ENCODE measurements around the gene AQP7.

AQP7 gene

DNA sequence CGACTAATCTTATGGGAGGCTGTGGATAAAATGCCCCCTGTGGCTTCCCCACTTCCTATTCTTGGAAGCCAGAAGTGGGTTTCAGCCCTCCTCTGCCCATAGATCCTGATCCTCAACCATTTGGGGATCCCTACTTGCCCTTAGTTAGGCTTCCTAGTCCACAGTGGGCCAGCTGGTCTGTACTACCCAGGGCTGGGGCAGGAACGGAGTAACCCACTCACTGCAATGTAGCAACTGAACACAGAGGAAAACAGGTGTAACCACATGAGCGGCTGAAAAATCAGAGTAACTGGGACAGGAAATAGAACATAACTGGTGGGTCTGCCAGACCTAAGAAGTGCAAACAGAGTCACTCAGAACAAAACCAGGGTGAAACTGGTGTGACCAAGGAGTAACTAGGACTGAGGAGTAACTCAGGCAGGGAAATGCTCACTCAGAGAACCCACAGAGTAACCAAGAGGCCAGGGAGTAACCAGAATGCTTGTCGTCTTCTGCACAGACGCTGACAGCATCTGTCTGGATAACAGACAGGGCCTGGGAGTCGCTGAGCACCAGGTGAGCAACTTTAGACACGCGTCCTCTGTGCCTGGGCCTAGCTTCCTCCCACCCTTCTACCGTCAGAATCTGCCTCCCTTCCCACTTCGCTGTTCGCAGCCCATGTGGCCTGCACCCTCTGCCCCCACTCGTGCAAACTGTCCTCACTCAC is 44.0 kb upstream of the AQP7 start:
- peak; percentile 7 for ATAC-seq
- TF ChIP-seq, protein P1, sequence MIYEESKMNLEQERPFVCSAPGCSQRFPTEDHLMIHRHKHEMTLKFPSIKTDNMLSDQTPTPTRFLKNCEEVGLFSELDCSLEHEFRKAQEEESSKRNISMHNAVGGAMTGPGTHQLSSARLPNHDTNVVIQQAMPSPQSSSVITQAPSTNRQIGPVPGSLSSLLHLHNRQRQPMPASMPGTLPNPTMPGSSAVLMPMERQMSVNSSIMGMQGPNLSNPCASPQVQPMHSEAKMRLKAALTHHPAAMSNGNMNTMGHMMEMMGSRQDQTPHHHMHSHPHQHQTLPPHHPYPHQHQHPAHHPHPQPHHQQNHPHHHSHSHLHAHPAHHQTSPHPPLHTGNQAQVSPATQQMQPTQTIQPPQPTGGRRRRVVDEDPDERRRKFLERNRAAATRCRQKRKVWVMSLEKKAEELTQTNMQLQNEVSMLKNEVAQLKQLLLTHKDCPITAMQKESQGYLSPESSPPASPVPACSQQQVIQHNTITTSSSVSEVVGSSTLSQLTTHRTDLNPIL (CRISPR knock-in tag; IDR thresholded peaks at IDR 0.05; ENCODE audit: low read depth) = no peak
- TF ChIP-seq GLIS3 (CRISPR knock-in tag; IDR thresholded peaks at IDR 0.05) = no peak
- no peak for TF ChIP-seq OSR1 (CRISPR knock-in tag; IDR thresholded peaks at IDR 0.05)
- TF ChIP-seq ARNTL (CRISPR knock-in tag; IDR thresholded peaks at IDR 0.05; ENCODE audit: borderline replicate concordance, low read depth) = no peak
- TF ChIP-seq, protein P2, sequence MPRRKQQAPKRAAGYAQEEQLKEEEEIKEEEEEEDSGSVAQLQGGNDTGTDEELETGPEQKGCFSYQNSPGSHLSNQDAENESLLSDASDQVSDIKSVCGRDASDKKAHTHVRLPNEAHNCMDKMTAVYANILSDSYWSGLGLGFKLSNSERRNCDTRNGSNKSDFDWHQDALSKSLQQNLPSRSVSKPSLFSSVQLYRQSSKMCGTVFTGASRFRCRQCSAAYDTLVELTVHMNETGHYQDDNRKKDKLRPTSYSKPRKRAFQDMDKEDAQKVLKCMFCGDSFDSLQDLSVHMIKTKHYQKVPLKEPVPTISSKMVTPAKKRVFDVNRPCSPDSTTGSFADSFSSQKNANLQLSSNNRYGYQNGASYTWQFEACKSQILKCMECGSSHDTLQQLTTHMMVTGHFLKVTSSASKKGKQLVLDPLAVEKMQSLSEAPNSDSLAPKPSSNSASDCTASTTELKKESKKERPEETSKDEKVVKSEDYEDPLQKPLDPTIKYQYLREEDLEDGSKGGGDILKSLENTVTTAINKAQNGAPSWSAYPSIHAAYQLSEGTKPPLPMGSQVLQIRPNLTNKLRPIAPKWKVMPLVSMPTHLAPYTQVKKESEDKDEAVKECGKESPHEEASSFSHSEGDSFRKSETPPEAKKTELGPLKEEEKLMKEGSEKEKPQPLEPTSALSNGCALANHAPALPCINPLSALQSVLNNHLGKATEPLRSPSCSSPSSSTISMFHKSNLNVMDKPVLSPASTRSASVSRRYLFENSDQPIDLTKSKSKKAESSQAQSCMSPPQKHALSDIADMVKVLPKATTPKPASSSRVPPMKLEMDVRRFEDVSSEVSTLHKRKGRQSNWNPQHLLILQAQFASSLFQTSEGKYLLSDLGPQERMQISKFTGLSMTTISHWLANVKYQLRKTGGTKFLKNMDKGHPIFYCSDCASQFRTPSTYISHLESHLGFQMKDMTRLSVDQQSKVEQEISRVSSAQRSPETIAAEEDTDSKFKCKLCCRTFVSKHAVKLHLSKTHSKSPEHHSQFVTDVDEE (CRISPR knock-in tag; IDR thresholded peaks at IDR 0.05) = no peak
- no peak for TF ChIP-seq ZFP30 (CRISPR knock-in tag; IDR thresholded peaks at IDR 0.05)
- no peak for TF ChIP-seq TOX (CRISPR knock-in tag; IDR thresholded peaks at IDR 0.05; ENCODE audit: borderline replicate concordance)
- TF ChIP-seq, protein P3, sequence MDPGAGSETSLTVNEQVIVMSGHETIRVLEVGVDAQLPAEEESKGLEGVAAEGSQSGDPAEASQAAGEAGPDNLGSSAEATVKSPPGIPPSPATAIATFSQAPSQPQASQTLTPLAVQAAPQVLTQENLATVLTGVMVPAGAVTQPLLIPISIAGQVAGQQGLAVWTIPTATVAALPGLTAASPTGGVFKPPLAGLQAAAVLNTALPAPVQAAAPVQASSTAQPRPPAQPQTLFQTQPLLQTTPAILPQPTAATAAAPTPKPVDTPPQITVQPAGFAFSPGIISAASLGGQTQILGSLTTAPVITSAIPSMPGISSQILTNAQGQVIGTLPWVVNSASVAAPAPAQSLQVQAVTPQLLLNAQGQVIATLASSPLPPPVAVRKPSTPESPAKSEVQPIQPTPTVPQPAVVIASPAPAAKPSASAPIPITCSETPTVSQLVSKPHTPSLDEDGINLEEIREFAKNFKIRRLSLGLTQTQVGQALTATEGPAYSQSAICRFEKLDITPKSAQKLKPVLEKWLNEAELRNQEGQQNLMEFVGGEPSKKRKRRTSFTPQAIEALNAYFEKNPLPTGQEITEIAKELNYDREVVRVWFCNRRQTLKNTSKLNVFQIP (CRISPR knock-in tag; IDR thresholded peaks at IDR 0.05; ENCODE audit: borderline replicate concordance, low read depth) = no peak
- TF ChIP-seq, protein P4, sequence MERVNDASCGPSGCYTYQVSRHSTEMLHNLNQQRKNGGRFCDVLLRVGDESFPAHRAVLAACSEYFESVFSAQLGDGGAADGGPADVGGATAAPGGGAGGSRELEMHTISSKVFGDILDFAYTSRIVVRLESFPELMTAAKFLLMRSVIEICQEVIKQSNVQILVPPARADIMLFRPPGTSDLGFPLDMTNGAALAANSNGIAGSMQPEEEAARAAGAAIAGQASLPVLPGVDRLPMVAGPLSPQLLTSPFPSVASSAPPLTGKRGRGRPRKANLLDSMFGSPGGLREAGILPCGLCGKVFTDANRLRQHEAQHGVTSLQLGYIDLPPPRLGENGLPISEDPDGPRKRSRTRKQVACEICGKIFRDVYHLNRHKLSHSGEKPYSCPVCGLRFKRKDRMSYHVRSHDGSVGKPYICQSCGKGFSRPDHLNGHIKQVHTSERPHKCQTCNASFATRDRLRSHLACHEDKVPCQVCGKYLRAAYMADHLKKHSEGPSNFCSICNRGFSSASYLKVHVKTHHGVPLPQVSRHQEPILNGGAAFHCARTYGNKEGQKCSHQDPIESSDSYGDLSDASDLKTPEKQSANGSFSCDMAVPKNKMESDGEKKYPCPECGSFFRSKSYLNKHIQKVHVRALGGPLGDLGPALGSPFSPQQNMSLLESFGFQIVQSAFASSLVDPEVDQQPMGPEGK (CRISPR knock-in tag; IDR thresholded peaks at IDR 0.05; ENCODE audit: borderline replicate concordance) = no peak
- TF ChIP-seq SNAI2 (CRISPR knock-in tag; IDR thresholded peaks at IDR 0.05) = no peak
- no peak for TF ChIP-seq CSDC2 (CRISPR knock-in tag; IDR thresholded peaks at IDR 0.05)
- TF ChIP-seq ESRRG (CRISPR knock-in tag; IDR thresholded peaks at IDR 0.05) = no peak
- no peak for TF ChIP-seq BACH2 (CRISPR knock-in tag; IDR thresholded peaks at IDR 0.05; ENCODE audit: borderline replicate concordance)

DNA sequence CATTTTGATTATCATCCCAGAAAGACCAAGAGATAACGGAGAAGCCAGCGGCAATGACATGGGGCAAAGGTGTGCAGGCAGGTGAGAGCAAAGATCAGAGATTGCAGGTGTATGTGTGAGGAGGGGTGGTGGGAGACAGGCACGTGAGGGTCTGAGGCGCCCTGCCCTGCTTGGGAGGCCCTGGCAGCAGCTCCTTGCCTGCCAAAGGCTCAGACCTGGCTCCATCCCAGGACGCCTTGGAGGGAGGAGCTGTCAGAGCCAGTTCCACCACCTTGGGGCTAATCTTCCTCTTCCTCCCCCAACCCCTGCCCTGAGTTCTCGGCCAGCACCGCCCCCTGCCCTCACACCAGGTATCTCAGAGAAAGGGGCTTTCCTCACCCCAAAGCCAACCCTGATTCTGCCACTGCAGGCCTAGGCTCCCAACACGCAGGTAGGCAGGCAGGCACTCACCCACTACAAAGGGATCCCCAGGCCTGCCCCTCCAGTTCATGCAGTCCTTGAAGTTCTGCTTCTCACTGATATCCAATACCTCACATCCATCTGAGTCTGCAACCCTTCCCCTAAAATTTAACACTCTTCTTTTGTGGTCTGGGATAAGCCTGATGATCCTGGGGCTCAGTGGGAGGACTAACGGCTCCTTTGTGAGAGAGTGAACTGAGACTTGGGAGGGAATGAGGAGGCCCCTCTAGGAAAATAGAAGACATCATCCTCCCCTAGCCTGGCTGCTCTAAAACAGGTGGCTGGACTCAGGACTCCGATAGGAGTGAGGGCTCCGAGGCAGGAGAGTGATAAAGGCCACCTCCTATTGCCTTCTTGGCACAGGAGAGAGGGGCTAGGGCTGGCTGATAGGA is 43.2 kb upstream of the AQP7 start:
- no peak for ATAC-seq
- TF ChIP-seq TCF4 (CRISPR knock-in tag; IDR thresholded peaks at IDR 0.05; ENCODE audit: borderline replicate concordance) (no peak), ZNF565 (CRISPR knock-in tag; conservative IDR thresholded peaks at IDR 0.05; ENCODE audit: low read depth) (no peak), SNAI2 (CRISPR knock-in tag; IDR thresholded peaks at IDR 0.05) (no peak), ESRRG (CRISPR knock-in tag; IDR thresholded peaks at IDR 0.05) (no peak), OSR1 (CRISPR knock-in tag; IDR thresholded peaks at IDR 0.05) (no peak), TOX (CRISPR knock-in tag; IDR thresholded peaks at IDR 0.05; ENCODE audit: borderline replicate concordance) (no peak), ISL1 (CRISPR knock-in tag; IDR thresholded peaks at IDR 0.05) (no peak), ZFP3 (CRISPR knock-in tag; IDR thresholded peaks at IDR 0.05) (no peak)
- TF ChIP-seq, protein P5, sequence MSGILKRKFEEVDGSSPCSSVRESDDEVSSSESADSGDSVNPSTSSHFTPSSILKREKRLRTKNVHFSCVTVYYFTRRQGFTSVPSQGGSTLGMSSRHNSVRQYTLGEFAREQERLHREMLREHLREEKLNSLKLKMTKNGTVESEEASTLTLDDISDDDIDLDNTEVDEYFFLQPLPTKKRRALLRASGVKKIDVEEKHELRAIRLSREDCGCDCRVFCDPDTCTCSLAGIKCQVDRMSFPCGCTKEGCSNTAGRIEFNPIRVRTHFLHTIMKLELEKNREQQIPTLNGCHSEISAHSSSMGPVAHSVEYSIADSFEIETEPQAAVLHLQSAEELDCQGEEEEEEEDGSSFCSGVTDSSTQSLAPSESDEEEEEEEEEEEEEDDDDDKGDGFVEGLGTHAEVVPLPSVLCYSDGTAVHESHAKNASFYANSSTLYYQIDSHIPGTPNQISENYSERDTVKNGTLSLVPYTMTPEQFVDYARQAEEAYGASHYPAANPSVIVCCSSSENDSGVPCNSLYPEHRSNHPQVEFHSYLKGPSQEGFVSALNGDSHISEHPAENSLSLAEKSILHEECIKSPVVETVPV (CRISPR knock-in tag; IDR thresholded peaks at IDR 0.05) = no peak
- TF ChIP-seq, protein P4 (CRISPR knock-in tag; IDR thresholded peaks at IDR 0.05; ENCODE audit: borderline replicate concordance) = no peak
- TF ChIP-seq, protein P1 (CRISPR knock-in tag; IDR thresholded peaks at IDR 0.05; ENCODE audit: low read depth) = no peak
- TF ChIP-seq, protein P2 (CRISPR knock-in tag; IDR thresholded peaks at IDR 0.05) = no peak
